Erythroblast (primary cell): ENCODE data around the gene ZC2HC1B.

Experiments
- GATA1 ChIP-seq: IDR thresholded peaks from 2 replicates; pipeline ENCODE4 v1.6.1; 2011; ENCODE audit warnings: low read depth, mild to moderate bottlenecking, control low read depth, low read length, moderate library complexity
- POLR2A ChIP-seq: IDR thresholded peaks from 2 replicates; pipeline ENCODE4 v1.6.1; 2011; ENCODE audit warnings: mild to moderate bottlenecking, low read length

DNA sequence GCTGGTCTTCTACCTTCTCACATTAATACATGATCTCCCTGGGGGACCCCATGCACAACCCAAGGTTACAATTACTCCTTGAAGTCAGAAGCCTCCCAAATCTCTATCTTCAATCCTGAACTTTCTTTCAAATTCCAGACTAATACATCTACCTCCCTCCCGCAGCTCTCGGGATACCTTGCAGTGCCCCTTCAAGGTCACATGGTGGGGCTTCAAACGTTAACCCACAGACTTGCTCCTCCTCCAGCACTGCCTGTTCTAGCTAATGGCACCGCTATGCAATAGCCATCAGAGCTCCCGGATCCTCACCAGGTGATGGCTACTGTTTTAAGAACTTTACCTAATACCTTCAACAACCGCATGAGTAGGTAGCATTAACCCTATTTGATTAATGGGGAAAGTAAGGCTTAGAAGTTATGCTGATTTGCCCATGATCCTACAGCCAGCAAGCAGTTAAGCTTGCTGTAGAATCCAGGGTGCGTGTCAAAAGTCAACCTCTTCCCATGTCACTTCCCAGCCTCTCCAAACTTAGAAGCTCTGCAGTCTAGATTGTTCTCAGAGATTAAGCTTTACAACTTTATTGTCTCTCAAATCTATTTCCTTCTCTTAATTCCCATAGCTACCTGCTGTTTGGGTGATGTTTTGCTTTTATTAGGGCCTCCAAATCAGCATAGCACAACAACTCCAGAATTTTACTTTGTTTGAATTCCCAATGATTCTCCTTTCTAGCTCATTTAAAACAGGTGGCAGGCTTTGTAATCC lies 99.1 kb downstream of the ZC2HC1B start:
- no peak for TF ChIP-seq POLR2A
- TF ChIP-seq GATA1: no peak
